ENCODE results near the gene LRMDA. TPM values are rescaled to one million over a fixed set of nuclear protein-coding genes. Genes with fewer than 3 reads are reported as not detected.

The LRMDA gene
- total and polyA plus RNA-seq, 2 donors (not counting 3 experiments of a cell fraction or from before 2014, with no cell fraction given), result 9.7 to 18.0 TPM

- no TSS peak for BruUV-seq (replicated peaks)
- no peak for TF ChIP-seq JUN (IDR thresholded peaks at IDR 0.05; ENCODE audit: borderline replicate concordance, insufficient read depth, insufficient read length, low read depth)
- TF ChIP-seq, protein P1, sequence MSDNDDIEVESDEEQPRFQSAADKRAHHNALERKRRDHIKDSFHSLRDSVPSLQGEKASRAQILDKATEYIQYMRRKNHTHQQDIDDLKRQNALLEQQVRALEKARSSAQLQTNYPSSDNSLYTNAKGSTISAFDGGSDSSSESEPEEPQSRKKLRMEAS (IDR thresholded peaks at IDR 0.05; ENCODE audit: insufficient read depth, insufficient read length), result no peak
- no peak overlapping the region for H2AFZ ChIP-seq (ENCODE audit: low read depth, low read length)
- no peaks in the 10 kb centered on the region for H3K4me1 ChIP-seq (ENCODE audit: control insufficient read depth, extremely low read depth, insufficient read depth, low read length)
- no peaks in the 10 kb centered on the region for H3K27me3 ChIP-seq (ENCODE audit: control insufficient read depth in 2 of 2, insufficient read depth in 2 of 2, low read length in 2 of 2)
- H3K9me3 ChIP-seq (replicated peaks; ENCODE audit: control insufficient read depth, insufficient read depth, low read length), result no peaks in the 10 kb centered on the region
- FAIRE-seq, result no peak
- H3K4me2 ChIP-seq (ENCODE audit: insufficient read depth, low read length), result no peak overlapping the region
- no peak overlapping the region for H3K4me3 ChIP-seq (replicated peaks in 1 of 3; ENCODE audit: insufficient read depth in 1 of 3, low read depth in 1 of 3, low read length in 3 of 3)
- no peak overlapping the region for H3K9ac ChIP-seq (replicated peaks; ENCODE audit: extremely low read depth, insufficient read depth, low read length)
- no peaks in the 10 kb centered on the region for H3K36me3 ChIP-seq (ENCODE audit: control insufficient read depth in 2 of 2, extremely low read depth in 1 of 2, insufficient read depth in 2 of 2, low read length in 2 of 2)
- H3K27ac ChIP-seq (ENCODE audit: insufficient read depth, low read depth, low read length), result no peak overlapping the region
- H3K79me2 ChIP-seq (ENCODE audit: control insufficient read depth, insufficient read depth, low read length), result no peaks in the 10 kb centered on the region
- ChIA-PET POLR2A (no interaction called here), CTCF (no interaction called here)
- intact Hi-C loops (cut with micrococcal nuclease) (no loop called here), dilution Hi-C loops (cut with MboI; ENCODE audit: extremely low pct_ligation_motif_present, low sequenced_read_pairs) (no loop called here)
- H3K9me1 ChIP-seq (replicated peaks; ENCODE audit: control insufficient read depth, extremely low read depth, insufficient read depth, low read length), result no peaks in the 10 kb centered on the region
- no peak for DNase-seq (ENCODE audit: low read depth, low spot score)
- H4K20me1 ChIP-seq (replicated peaks; ENCODE audit: control insufficient read depth, extremely low read depth, insufficient read depth, low read length), result no peaks in the 10 kb centered on the region
Measured at GRCh38 chr10:75694790-75695189, 263.4 kb downstream of the LRMDA start.

GRCh38 chr10:75695994-75696393, 264.6 kb downstream of the LRMDA start:
- H3K79me2 ChIP-seq (ENCODE audit: control insufficient read depth, insufficient read depth, low read length), result no peaks in the 10 kb centered on the region
- H3K4me1 ChIP-seq (ENCODE audit: control insufficient read depth, extremely low read depth, insufficient read depth, low read length), result no peaks in the 10 kb centered on the region
- no peak overlapping the region for H3K9ac ChIP-seq (replicated peaks; ENCODE audit: extremely low read depth, insufficient read depth, low read length)
- no peaks in the 10 kb centered on the region for H3K36me3 ChIP-seq (ENCODE audit: control insufficient read depth in 2 of 2, extremely low read depth in 1 of 2, insufficient read depth in 2 of 2, low read length in 2 of 2)
- H4K20me1 ChIP-seq (replicated peaks; ENCODE audit: control insufficient read depth, extremely low read depth, insufficient read depth, low read length), result no peaks in the 10 kb centered on the region
- no peak overlapping the region for H2AFZ ChIP-seq (ENCODE audit: low read depth, low read length)
- ChIA-PET POLR2A (no interaction called here), CTCF (interaction anchor here (0.5 kb wide), 1 partner anchor 11 kb away, joined by 3 read pairs; no protein-coding TSS in a partner anchor)
- intact Hi-C loops (cut with micrococcal nuclease), result no loop called here
- no peaks in the 10 kb centered on the region for H3K9me1 ChIP-seq (replicated peaks; ENCODE audit: control insufficient read depth, extremely low read depth, insufficient read depth, low read length)
- no peaks in the 10 kb centered on the region for H3K27me3 ChIP-seq (ENCODE audit: control insufficient read depth in 2 of 2, insufficient read depth in 2 of 2, low read length in 2 of 2)
- no TSS peak for BruUV-seq (replicated peaks)
- no peak overlapping the region for H3K4me2 ChIP-seq (ENCODE audit: insufficient read depth, low read length)
- DNase-seq (ENCODE audit: low read depth, low spot score) (no peak), FAIRE-seq (no peak)
- H3K9me3 ChIP-seq (replicated peaks; ENCODE audit: control insufficient read depth, insufficient read depth, low read length), result no peaks in the 10 kb centered on the region
- H3K27ac ChIP-seq (ENCODE audit: insufficient read depth, low read depth, low read length), result no peak overlapping the region
- dilution Hi-C loops (cut with MboI; ENCODE audit: extremely low pct_ligation_motif_present, low sequenced_read_pairs), result no loop called here
- no peak overlapping the region for H3K4me3 ChIP-seq (replicated peaks in 1 of 3; ENCODE audit: insufficient read depth in 1 of 3, low read depth in 1 of 3, low read length in 3 of 3)
- TF ChIP-seq EZH2 (IDR thresholded peaks at IDR 0.05; ENCODE audit: borderline replicate concordance, low read depth, low read length, severe bottlenecking) (no peak), GATA2 (IDR thresholded peaks at IDR 0.05; ENCODE audit: insufficient read depth, insufficient read length, low read depth, low read length) (no peak), POLR2A (IDR thresholded peaks at IDR 0.05; ENCODE audit: low read depth, low read length) (no peak), FOS (IDR thresholded peaks at IDR 0.05; ENCODE audit: borderline replicate concordance, insufficient read depth, low read length) (no peak)
- TF ChIP-seq, protein P1 (IDR thresholded peaks at IDR 0.05; ENCODE audit: insufficient read depth, insufficient read length), result no peak
